ENCODE data around the gene CPN2.

Gene CPN2

DNA sequence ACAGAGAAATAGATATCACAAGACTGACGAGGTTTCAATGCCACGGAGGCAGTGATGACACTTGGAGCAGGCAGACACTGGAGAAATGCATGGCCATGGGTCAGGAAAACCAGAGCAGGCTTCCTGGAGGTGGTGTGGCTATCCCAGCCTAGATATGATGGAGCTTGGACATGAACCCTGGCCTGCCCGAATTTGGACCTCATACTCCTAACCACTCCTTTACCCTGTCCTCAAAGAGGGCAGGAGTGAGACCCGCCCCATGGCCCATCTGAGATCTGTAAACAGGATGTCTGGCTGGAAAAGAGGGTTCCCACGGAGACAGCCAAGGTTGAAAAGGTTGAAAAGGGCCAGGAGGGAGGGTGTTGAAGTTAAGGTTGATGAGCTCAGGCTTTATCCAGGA lies 31.0 kb downstream of the CPN2 start:
- intact Hi-C loops (cut with DNase I), result no loop called here
- DNase-seq, result peak in 2 of 10 donors; percentile 12 to 14

DNA sequence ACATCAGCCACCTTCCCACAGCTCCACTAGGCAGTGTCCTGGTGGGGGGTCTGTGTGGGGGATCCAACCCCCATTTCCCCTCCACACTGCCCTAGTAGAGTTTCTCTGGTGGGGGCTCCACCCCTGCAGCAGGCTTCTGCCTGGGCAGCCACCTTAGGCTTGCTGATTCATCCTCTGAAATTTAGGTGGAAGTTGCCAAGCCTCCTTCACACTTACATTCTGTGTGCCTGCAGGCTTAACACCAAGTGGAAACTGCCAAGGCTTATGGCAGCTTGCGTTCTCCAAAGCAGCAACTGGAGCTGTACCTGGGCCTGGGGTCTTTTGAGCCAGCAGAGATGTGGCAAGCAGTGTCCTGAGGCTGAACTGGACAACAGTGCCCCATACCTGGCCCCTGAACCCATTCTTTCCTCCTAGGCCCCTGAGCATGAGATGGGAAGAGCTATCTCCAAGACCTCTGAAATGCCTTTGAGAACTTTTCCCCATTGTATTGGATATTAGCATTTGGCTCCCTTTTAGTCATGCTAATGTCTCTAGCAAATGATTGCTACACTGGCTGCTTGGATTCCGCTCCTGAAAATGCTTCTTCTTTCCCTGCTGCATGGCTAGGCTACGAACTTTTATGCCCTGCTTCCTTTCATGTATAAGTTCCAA lies 32.5 kb downstream of the CPN2 start:
- intact Hi-C loops (cut with DNase I), result loop anchor here (5.0 to 10.0 kb wide), 4 partner anchors 46 to 354 kb away; no protein-coding TSS in a partner anchor
- peak in 2 of 10 donors; percentile 21 to 57 for DNase-seq

- peak in 2 of 10 donors; percentile 38 to 47 for DNase-seq
- intact Hi-C loops (cut with DNase I), result loop anchor here (5.0 to 10.0 kb wide), 4 partner anchors 45 to 352 kb away; no protein-coding TSS in a partner anchor
Observed at GRCh38 chr3:194316918-194317317, 34.2 kb downstream of the CPN2 start.

- intact Hi-C loops (cut with DNase I), result loop anchor here (1.0 to 10.0 kb wide), 7 partner anchors 44 to 651 kb away; no protein-coding TSS in a partner anchor
- peak in 2 of 10 donors; percentile 62 to 68 for DNase-seq
Observed at GRCh38 chr3:194315965-194316361, 35.2 kb downstream of the CPN2 start.

- peak; percentile 74 to 98 (median 88) for DNase-seq
- intact Hi-C loops (cut with DNase I), result loop anchor here (1.0 to 10.0 kb wide), 7 partner anchors 43 to 651 kb away; no protein-coding TSS in a partner anchor
Observed at GRCh38 chr3:194315088-194315964, 35.8 kb downstream of the CPN2 start.

GRCh38 chr3:194314388-194315068 lies 36.6 kb downstream of the CPN2 start:
- intact Hi-C loops (cut with DNase I), result loop anchor here (1.0 to 10.0 kb wide), 7 partner anchors 42 to 650 kb away; no protein-coding TSS in a partner anchor
- peak in 2 of 10 donors; percentile 61 to 66 for DNase-seq

GRCh38 chr3:194313560-194314387 lies 37.4 kb downstream of the CPN2 start:
- DNase-seq, result peak in 4 of 10 donors; percentile 25 to 81 (median 76)
- intact Hi-C loops (cut with DNase I), result loop anchor here (2.0 to 10.0 kb wide), 4 partner anchors 239 to 649 kb away; no protein-coding TSS in a partner anchor

DNA sequence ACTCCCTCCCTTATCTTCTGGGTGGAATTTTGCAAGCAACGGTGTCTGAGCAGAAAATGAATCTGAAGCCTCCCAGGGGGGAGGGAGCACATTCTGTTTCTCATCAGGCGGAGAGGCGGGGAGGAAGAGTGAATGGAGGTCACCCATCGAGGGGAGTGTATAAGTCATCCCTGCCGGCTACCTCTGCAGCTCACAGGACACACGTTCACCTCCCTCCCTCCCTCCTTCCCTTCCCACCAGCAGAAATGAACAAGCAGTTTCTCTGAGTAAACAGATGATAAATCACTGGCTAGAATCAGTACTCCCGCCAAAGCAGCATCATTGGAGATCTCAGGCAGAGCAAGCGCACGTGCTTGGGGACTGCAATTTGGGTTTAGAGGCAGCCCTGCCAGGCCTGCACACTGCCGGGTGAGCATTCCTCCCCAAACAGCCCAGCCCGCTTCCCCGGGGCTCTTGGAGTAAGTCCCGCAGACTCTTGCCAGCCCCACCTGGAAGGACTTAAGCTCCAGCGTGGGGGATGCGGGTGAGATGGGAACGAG lies 38.3 kb downstream of the CPN2 start:
- intact Hi-C loops (cut with DNase I), result loop anchor here (10.0 kb wide), 2 partner anchors 238 to 348 kb away; no protein-coding TSS in a partner anchor
- peak in 6 of 10 donors; percentile 30 to 90 (median 70) for DNase-seq

GRCh38 chr3:194312186-194312742 lies 38.9 kb downstream of the CPN2 start:
- DNase-seq, result peak in 2 of 10 donors; percentile 54 to 66
- intact Hi-C loops (cut with DNase I), result loop anchor here (10.0 kb wide), 2 partner anchors 237 to 347 kb away; no protein-coding TSS in a partner anchor

- no peak for DNase-seq
Observed at GRCh38 chr3:194311000-194311399, 40.1 kb downstream of the CPN2 start.

DNA sequence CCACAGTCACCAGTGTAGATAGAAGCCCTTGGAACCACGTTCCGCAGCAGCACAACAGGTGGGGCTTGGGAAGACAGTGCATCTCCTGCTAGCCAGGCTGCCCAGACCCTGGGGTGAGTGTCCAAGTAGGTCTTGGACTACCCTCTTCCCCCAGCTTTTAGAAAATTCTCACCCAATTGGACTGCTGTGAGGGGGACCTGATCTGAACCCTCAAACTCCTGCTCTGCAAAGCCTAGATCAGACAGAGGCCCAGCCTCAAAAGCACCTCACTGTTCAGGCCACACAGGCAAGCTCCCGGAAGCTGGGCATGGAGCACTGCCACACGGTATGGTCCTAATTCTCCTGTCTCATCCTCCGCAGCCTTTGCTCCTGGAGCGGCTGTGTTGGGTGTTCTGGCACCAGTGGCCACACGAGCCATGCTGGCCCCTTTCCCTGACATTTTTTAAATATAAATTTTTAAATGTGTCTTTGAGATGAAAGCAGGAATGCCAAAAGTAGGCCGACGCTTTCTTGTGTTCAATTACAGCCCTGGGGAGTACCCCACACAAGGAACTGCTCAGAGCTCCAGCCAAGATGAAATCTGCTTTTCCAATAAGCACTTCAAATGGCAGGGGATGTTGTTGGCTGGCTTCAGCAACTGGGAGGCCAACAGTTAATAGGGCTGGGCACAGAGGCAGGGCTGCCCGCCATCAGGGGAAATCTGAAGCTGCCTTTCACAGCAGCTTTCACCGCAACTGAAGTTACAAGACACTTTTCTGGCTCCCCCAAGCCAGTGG lies 40.9 kb downstream of the CPN2 start:
- peak in 1 of 10 donors; percentile 73 for DNase-seq
- intact Hi-C loops (cut with DNase I), result loop anchor here (10.0 kb wide), 2 partner anchors 235 to 345 kb away; no protein-coding TSS in a partner anchor

More at GRCh38 chr3:194311000-194311399, 40.1 kb downstream of the CPN2 start:
- intact Hi-C loops (cut with DNase I), result loop anchor here (10.0 kb wide), 2 partner anchors 236 to 346 kb away; no protein-coding TSS in a partner anchor

GRCh38 chr3:194308601-194309449 lies 42.3 kb downstream of the CPN2 start:
- intact Hi-C loops (cut with DNase I), result no loop called here
- DNase-seq, result no peak

DNA sequence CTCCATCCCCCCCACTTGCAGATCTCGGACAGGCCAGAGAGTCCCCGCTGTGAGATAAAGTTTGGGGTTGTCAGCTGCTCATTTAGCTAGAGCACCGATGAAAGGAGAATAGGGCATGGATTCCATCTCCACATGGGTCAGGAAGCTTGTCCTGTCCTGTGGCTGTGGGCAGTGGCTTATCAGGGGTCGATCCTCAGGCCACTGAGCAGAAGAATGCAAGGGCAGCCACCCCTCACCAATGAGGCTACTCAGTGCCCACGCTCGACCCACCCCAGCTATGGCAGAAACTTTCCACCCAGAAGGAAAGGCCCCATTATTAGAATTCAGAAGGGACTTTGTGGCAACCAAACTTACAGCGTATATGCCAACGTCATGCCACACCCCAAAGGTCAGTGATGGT lies 43.3 kb downstream of the CPN2 start:
- peak in 1 of 10 donors; percentile 35 for DNase-seq
- intact Hi-C loops (cut with DNase I), result no loop called here

DNA sequence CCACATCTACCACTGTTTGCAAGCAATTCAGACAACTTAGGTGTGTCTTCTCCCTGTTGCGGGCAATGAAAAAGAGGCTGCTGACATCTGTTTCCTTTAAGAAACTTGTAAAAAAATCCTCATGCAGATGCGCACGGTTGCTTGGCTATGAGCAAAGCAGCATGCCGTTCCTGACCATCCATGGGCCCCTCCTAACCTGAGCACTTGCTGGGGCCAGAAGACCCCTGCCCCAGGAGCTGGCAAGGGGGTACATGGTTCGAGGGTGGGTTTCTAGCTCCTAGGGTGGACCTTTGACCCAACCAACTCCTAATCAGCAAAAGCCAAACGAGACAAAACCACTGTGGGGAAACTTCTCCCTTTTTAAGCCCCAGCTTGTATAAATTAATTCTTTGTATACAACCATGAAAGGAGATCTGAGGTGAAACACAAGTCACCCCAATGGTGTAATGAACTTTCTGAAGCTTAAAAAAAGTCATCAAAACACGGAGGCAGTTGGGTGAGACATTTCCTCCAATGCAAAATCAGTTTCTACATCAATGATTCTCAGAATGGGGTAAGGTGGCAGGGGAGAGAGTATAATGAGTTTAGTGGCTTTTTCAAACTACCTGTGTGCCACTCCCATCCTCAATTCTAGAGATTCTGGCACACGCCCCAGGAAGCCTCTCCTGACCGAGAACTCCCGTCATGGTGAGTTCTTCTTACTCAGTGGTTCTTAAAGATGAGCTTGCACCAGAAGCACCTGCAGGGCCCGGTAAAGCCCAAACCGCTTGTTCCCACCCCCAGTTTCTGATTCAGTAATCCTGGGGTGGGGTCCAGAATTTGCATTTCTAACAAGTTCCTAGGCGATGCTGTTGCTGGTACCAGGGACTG lies 44.1 kb downstream of the CPN2 start:
- intact Hi-C loops (cut with DNase I), result no loop called here
- DNase-seq, result peak in 1 of 10 donors; percentile 12

DNA sequence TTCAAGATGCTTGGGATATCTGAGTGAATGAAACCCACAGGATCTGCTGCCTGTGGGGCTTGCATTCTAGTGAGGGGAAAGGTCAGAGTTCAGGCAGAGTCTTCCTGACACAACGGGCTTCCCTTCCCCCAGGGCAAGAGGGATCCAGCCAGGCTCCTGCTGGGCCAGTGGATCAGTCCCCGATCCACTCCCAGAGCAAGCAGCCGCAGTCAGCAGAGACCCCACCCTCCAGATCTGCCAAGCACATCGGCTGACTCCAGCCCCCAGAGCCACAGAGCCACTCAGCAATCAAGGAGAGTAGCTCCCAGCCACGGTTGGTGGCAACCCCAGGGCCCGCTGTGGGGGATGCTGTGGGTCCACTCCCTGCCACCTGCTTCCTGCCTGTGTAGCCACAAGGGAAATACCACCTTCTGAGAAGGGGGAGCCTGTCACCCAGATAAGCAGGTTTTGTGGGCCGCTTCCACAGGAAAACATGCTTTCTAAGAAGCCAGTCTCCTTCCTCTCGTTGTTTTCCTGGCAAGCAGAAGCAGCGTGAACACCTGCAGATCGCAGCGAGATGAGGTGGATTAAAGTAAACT lies 44.9 kb downstream of the CPN2 start:
- intact Hi-C loops (cut with DNase I), result no loop called here
- DNase-seq, result peak in 1 of 10 donors; percentile 65
